ENCODE data around the gene ARMC9. TPM values are rescaled to one million over a fixed set of nuclear protein-coding genes. Genes with fewer than 3 reads are reported as not detected.
A peak's percentile ranks its signal among the peaks of the same experiment; 100 is the strongest.
"Not testable (repeated sequence)": the region's sequence is repeated elsewhere in the genome, so short reads cannot be mapped to it uniquely, and the experiment has no call there.

The ARMC9 gene
- total and polyA plus RNA-seq, 8 donors, result 4.5 to 114 (median 11.0) TPM

- no peaks in the 10 kb centered on the region for H3K27me3 ChIP-seq
- peaks cover 0 to 22% (median 8%) of the 10 kb centered on the region in 4 donors for H3K36me3 ChIP-seq
- peak overlapping the region; percentile 2 to 68 (median 24) for H3K27ac ChIP-seq
- TF ChIP-seq CTCF (IDR thresholded peaks at IDR 0.05), result no peak
- TF ChIP-seq EP300 (IDR thresholded peaks at IDR 0.05), result no peak
- TF ChIP-seq POLR2AphosphoS5 (IDR thresholded peaks at IDR 0.05), result peak in 1 of 3 donors; percentile 25
- TF ChIP-seq POLR2A (IDR thresholded peaks at IDR 0.05), result no peak
- intact Hi-C loops (cut with DNase I; ENCODE audit: low total_unique reads), result no loop called here
- 30 to 74% (median 61%) methylated on average over 2 of the region's 2 CpGs for WGBS, 5 donors
- no peaks in the 10 kb centered on the region for H3K9me3 ChIP-seq
- H3K4me1 ChIP-seq, result peaks cover 22 to 67% (median 31%) of the 10 kb centered on the region in 4 donors
- no peak overlapping the region for H3K4me3 ChIP-seq
- DNase-seq, result no peak
Measured at GRCh38 chr2:231374771-231375170, 176.3 kb downstream of the ARMC9 start.

- H3K9me3 ChIP-seq; H3K4me3 ChIP-seq; H3K27me3 ChIP-seq; DNase-seq; H3K36me3 ChIP-seq; intact Hi-C loops (cut with DNase I; ENCODE audit: low total_unique reads): not testable (repeated sequence)
- 27 to 49% (median 35%) methylated on average over 11 of the region's 11 CpGs for WGBS, 5 donors
- peaks cover 24 to 62% (median 25%) of the 10 kb centered on the region in 4 donors for H3K4me1 ChIP-seq
- H3K27ac ChIP-seq, result peak overlapping the region in 1 of 5 donors; percentile 59
Measured at GRCh38 chr2:231375994-231376615, 177.7 kb downstream of the ARMC9 start.

- Histone ChIP-seq H3K9me3 (no peaks in the 10 kb centered on the region), H3K36me3 (peaks cover 0 to 2% (median 0%) of the 10 kb centered on the region in 4 donors), H3K4me3 (no peak overlapping the region), H3K27me3 (no peaks in the 10 kb centered on the region), H3K27ac (peak overlapping the region in 1 of 5 donors; percentile 59), H3K4me1 (peaks cover 24 to 62% (median 25%) of the 10 kb centered on the region in 4 donors)
- WGBS, 5 donors, result 64 to 78% (median 75%) methylated on average over 8 of the region's 8 CpGs
- TF ChIP-seq CTCF (IDR thresholded peaks at IDR 0.05) (no peak), POLR2AphosphoS5 (IDR thresholded peaks at IDR 0.05) (no peak), POLR2A (IDR thresholded peaks at IDR 0.05) (no peak), EP300 (IDR thresholded peaks at IDR 0.05) (no peak)
- no peak for DNase-seq
- intact Hi-C loops (cut with DNase I; ENCODE audit: low total_unique reads), result no loop called here
Measured at GRCh38 chr2:231376857-231377256, 178.4 kb downstream of the ARMC9 start.

- Histone ChIP-seq H3K27me3 (no peaks in the 10 kb centered on the region), H3K4me1 (peaks cover 24 to 59% (median 25%) of the 10 kb centered on the region in 4 donors), H3K27ac (peak overlapping the region in 4 of 5 donors; percentile 51 to 60 (median 58)), H3K4me3 (no peak overlapping the region), H3K36me3 (no peaks in the 10 kb centered on the region), H3K9me3 (no peaks in the 10 kb centered on the region)
- WGBS, 5 donors, result 63 to 78% (median 69%) methylated on average over 8 to 13 of the region's 13 CpGs
- intact Hi-C loops (cut with DNase I; ENCODE audit: low total_unique reads), result no loop called here
- TF ChIP-seq EP300 (IDR thresholded peaks at IDR 0.05), result no peak
- TF ChIP-seq CTCF (IDR thresholded peaks at IDR 0.05), result no peak
- TF ChIP-seq POLR2AphosphoS5 (IDR thresholded peaks at IDR 0.05), result peak in 1 of 3 donors; percentile 14
- TF ChIP-seq POLR2A (IDR thresholded peaks at IDR 0.05), result no peak
- peak; percentile 61 to 70 for DNase-seq
Measured at GRCh38 chr2:231378026-231378722, 179.7 kb downstream of the ARMC9 start.
